T-cell (primary cell): Measurements from ENCODE around the gene PDLIM1. TPM values are rescaled to one million over a fixed set of nuclear protein-coding genes. Genes with fewer than 3 reads are reported as not detected.
A peak's percentile ranks its signal among the peaks of the same experiment; 100 is the strongest.

Experiments
- ATAC-seq, 4 experiments: fragments of 200-7000 bp in 3 of 4; fragments of 150-1000 bp in 1 of 4; cut with Tn5 transposase; replicated peaks in 1 of 4; 1 replicate in 3 of 4; 2 replicates in 1 of 4; pipeline ENCODE4 v1.10.0; 2021; ENCODE audit warnings: moderate library complexity in 3 of 4, mild to moderate bottlenecking in 2 of 4, moderate number of reproducible peaks in 1 of 4
- CTCF ChIA-PET, 2 donors: fragments of 300-600 bp; sonication (Branson Sonifier 250); formaldehyde crosslinking; loops; one replicate each; lab custom pipeline; 2022; ENCODE audit warnings: antibody characterized with exemption in 2 of 2; lab: Charles Lee
- POLR2A ChIA-PET, 2 donors: fragments of 300-600 bp; sonication (Branson Sonifier 250); formaldehyde crosslinking; loops; one replicate each; lab custom pipeline; 2022; ENCODE audit warnings: antibody characterized with exemption in 2 of 2; lab: Charles Lee
- DNase-seq, 35 experiments: peaks; one replicate each; pipeline versions ENCODE4 v3.0.0 to v3.0.0-alpha.2; 2013 to 2023
- H3K27ac ChIP-seq: one replicate; pipeline ENCODE4 v1.5.1; 2013; ENCODE audit warnings: low read length
- H3K27me3 ChIP-seq, 2 experiments: replicated peaks in 1 of 2; 1 replicate in 1 of 2; 2 replicates in 1 of 2; pipeline versions ENCODE4 v1.6.1 to v1.7.0; 2013; ENCODE audit warnings: low read length in 1 of 2, mixed read lengths in 1 of 2; ENCODE audit not compliant: control insufficient read depth in 2 of 2, insufficient read depth in 2 of 2; ENCODE audit errors: extremely low read depth in 1 of 2
- H3K36me3 ChIP-seq, 2 donors: 1 replicate in 1 of 2; 2 replicates in 1 of 2; pipeline versions ENCODE4 v1.6.1 to v1.7.0; 2013; ENCODE audit warnings: low read length in 1 of 2; ENCODE audit not compliant: control insufficient read depth in 2 of 2, insufficient read depth in 1 of 2; ENCODE audit errors: extremely low read depth in 1 of 2
- H3K4me1 ChIP-seq, 2 experiments: 1 replicate in 1 of 2; 2 replicates in 1 of 2; pipeline versions ENCODE4 v1.6.1 to v1.7.0; 2013; ENCODE audit warnings: low read length in 2 of 2, mixed read lengths in 1 of 2; ENCODE audit not compliant: insufficient read depth in 2 of 2, control insufficient read depth in 1 of 2; ENCODE audit errors: extremely low read depth in 1 of 2
- H3K4me3 ChIP-seq, 2 donors: 1 replicate in 1 of 2; 2 replicates in 1 of 2; pipeline versions ENCODE4 v1.5.1 to v1.7.0; 2013; ENCODE audit warnings: mild to moderate bottlenecking in 2 of 2, low read length in 1 of 2, moderate library complexity in 1 of 2; ENCODE audit not compliant: control insufficient read depth in 1 of 2; ENCODE audit errors: extremely low read depth in 1 of 2
- H3K9me3 ChIP-seq: 2 replicates; pipeline ENCODE4 v1.7.0; 2013
- H3K27ac Mint-ChIP-seq, 2 donors: one replicate each; pipeline ENCODE4 v1.8.0; 2020 to 2021; ENCODE audit warnings: mild to moderate bottlenecking in 2 of 2, mixed read lengths in 2 of 2
- H3K27me3 Mint-ChIP-seq, 2 donors: one replicate each; pipeline ENCODE4 v1.8.0; 2021 to 2022; ENCODE audit warnings: mixed read lengths in 2 of 2
- H3K36me3 Mint-ChIP-seq: one replicate; pipeline ENCODE4 v1.8.0; 2021; ENCODE audit warnings: mixed read lengths
- H3K4me1 Mint-ChIP-seq, 3 donors: one replicate each; pipeline ENCODE4 v1.8.0; 2020 to 2022; ENCODE audit warnings: mixed read lengths in 3 of 3, mild to moderate bottlenecking in 1 of 3
- H3K4me3 Mint-ChIP-seq, 3 donors: one replicate each; pipeline ENCODE4 v1.8.0; 2020 to 2022; ENCODE audit warnings: mild to moderate bottlenecking in 3 of 3, mixed read lengths in 3 of 3, moderate library complexity in 3 of 3
- H3K9me3 Mint-ChIP-seq, 3 donors: one replicate each; pipeline ENCODE4 v1.8.0; 2020 to 2022; ENCODE audit warnings: mixed read lengths in 3 of 3
- WGBS: methylation state at CpG from one replicate; pipeline ENCODE4 v1.1.5; 2013; ENCODE audit warnings: missing lambda C conversion rate; ENCODE audit not compliant: insufficient coverage; 5-methylcytosine and 5-hydroxymethylcytosine counted together
- total RNA-seq, 35 experiments: library from RNA in 6 of 35; stranded (reverse) in 6 of 35; fragments of 120-200 nt in 1 of 35; gene quantifications; one replicate each; pipeline versions ENCODE4 v1.2.1 to v1.2.4 and lab custom pipeline; 2013 to 2026

Gene PDLIM1
- total RNA-seq, 5 donors from 2014 or later (not counting 1 experiment from before 2014, with no cell fraction given) = 4.2 to 9.7 (median 5.3) TPM

- Histone ChIP-seq H3K36me3 (no peaks in the 10 kb centered on the region), H3K4me3 (no peak overlapping the region), H3K27ac (no peak overlapping the region), H3K9me3 (no peaks in the 10 kb centered on the region), H3K4me1 (no peaks in the 10 kb centered on the region), H3K27me3 (peaks cover 0 to 4% of the 10 kb centered on the region in 2 experiments)
- no peaks in the 10 kb centered on the region for H3K9me3 Mint-ChIP-seq
- no peaks in the 10 kb centered on the region for H3K36me3 Mint-ChIP-seq
- ChIA-PET CTCF (no interaction called here), POLR2A (no interaction called here)
- WGBS = 85% methylated on average over 8 of the region's 8 CpGs
- no peak for DNase-seq
- H3K27me3 Mint-ChIP-seq = peaks cover 0 to 4% of the 10 kb centered on the region in 2 donors
- no peak overlapping the region for H3K4me3 Mint-ChIP-seq
- no peaks in the 10 kb centered on the region for H3K4me1 Mint-ChIP-seq
- no peak overlapping the region for H3K27ac Mint-ChIP-seq
- ATAC-seq = no peak
Measured at GRCh38 chr10:95303535-95303934, 12.7 kb upstream of the PDLIM1 start.

- Histone ChIP-seq H3K9me3 (no peaks in the 10 kb centered on the region), H3K27me3 (peaks cover 0 to 10% of the 10 kb centered on the region in 2 experiments), H3K36me3 (no peaks in the 10 kb centered on the region), H3K4me3 (no peak overlapping the region), H3K27ac (no peak overlapping the region), H3K4me1 (peaks cover 0 to 14% of the 10 kb centered on the region in 2 experiments)
- no peaks in the 10 kb centered on the region for H3K27me3 Mint-ChIP-seq
- no peak overlapping the region for H3K4me3 Mint-ChIP-seq
- DNase-seq = no peak
- no peaks in the 10 kb centered on the region for H3K9me3 Mint-ChIP-seq
- no peak for ATAC-seq
- ChIA-PET CTCF (no interaction called here), POLR2A (no interaction called here)
- peaks cover 7 to 8% (median 8%) of the 10 kb centered on the region in 3 donors for H3K4me1 Mint-ChIP-seq
- H3K27ac Mint-ChIP-seq = no peak overlapping the region
- H3K36me3 Mint-ChIP-seq = no peaks in the 10 kb centered on the region
- WGBS = no CpG with 5 or more reads among the region's 3 CpGs
Measured at GRCh38 chr10:95300022-95300539, 9.3 kb upstream of the PDLIM1 start.

GRCh38 chr10:95297402-95297801 is 6.6 kb upstream of the PDLIM1 start:
- Mint-ChIP-seq H3K27ac (no peak overlapping the region), H3K36me3 (no peaks in the 10 kb centered on the region), H3K4me3 (no peak overlapping the region), H3K27me3 (peaks cover 7 to 10% of the 10 kb centered on the region in 2 donors), H3K4me1 (peaks cover 12 to 23% (median 16%) of the 10 kb centered on the region in 3 donors), H3K9me3 (no peaks in the 10 kb centered on the region)
- H3K4me3 ChIP-seq = no peak overlapping the region
- no CpG with 5 or more reads among the region's 3 CpGs for WGBS
- H3K27me3 ChIP-seq = peaks cover 0 to 11% of the 10 kb centered on the region in 2 experiments
- H3K4me1 ChIP-seq = peaks cover 0 to 21% of the 10 kb centered on the region in 2 experiments
- no peaks in the 10 kb centered on the region for H3K9me3 ChIP-seq
- H3K27ac ChIP-seq = no peak overlapping the region
- ChIA-PET POLR2A (no interaction called here), CTCF (no interaction called here)
- H3K36me3 ChIP-seq = no peaks in the 10 kb centered on the region
- no peak for ATAC-seq
- DNase-seq = no peak

- no peaks in the 10 kb centered on the region for H3K9me3 Mint-ChIP-seq
- CTCF ChIA-PET = no interaction called here
- H3K27me3 Mint-ChIP-seq = peaks cover 11 to 14% of the 10 kb centered on the region in 2 donors
- H3K4me3 Mint-ChIP-seq = no peak overlapping the region
- no peak for ATAC-seq
- peaks cover 0 to 21% of the 10 kb centered on the region in 2 experiments for H3K4me1 ChIP-seq
- H3K4me3 ChIP-seq = no peak overlapping the region
- H3K27ac ChIP-seq = no peak overlapping the region
- peaks cover 12 to 25% (median 18%) of the 10 kb centered on the region in 3 donors for H3K4me1 Mint-ChIP-seq
- no peaks in the 10 kb centered on the region for H3K9me3 ChIP-seq
- no peak overlapping the region for H3K27ac Mint-ChIP-seq
- no peaks in the 10 kb centered on the region for H3K36me3 ChIP-seq
- H3K36me3 Mint-ChIP-seq = no peaks in the 10 kb centered on the region
- no peak for DNase-seq
- peaks cover 0 to 16% of the 10 kb centered on the region in 2 experiments for H3K27me3 ChIP-seq
- 100% methylated on average over 4 of the region's 4 CpGs for whole genome bisulfite sequencing
- POLR2A ChIA-PET = no interaction called here
Measured at GRCh38 chr10:95296764-95297163, 6.0 kb upstream of the PDLIM1 start.

DNA sequence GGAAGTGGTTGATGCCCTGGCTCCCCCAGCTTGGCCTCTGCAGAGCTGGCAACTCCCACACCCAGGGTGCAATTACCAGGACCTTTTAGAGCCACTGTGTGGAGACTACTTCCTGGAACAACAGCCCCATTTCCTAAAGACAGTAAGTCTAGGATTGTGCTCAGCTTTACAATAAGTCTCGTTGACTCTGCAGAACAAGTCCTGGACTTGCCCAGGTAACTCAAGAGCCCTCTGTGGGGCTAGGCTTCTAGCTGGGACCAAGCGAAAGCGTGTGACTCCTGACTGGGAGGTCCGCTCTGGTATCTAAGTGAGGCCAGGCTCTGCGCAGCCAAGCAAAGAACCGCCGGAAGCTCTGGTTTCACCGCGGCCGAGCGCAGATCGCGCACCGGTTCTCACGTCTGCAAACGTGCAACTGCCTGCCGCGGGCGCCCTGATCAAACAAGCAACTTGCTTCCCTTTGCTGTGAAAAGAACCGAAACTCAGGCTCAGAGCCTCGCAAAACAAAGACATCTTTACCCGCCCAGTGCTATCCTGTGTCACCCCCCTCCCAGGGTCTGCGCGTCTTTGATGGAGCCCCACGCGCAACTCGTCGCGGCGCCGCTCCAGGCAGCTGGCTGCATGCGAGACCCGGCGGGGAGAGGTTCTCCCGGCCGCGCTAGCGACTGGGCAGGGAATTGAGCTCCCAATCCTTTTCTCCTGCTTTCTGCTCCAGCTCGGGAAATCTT is 4.4 kb upstream of the PDLIM1 start:
- H3K36me3 Mint-ChIP-seq = no peaks in the 10 kb centered on the region
- H3K27ac ChIP-seq = peak overlapping the region; percentile 44

GRCh38 chr10:95293631-95294030 is 2.8 kb upstream of the PDLIM1 start:
- ATAC-seq = no peak
- no peak overlapping the region for H3K4me3 Mint-ChIP-seq

More for the DNA sequence above, 4.4 kb upstream of the PDLIM1 start:
- ChIA-PET CTCF (no interaction called here), POLR2A (no interaction called here)
- Mint-ChIP-seq H3K4me1 (peaks cover 17 to 33% (median 23%) of the 10 kb centered on the region in 3 donors), H3K4me3 (peak overlapping the region; percentile 61 to 70 (median 64)), H3K27ac (peak overlapping the region; percentile 20 to 48), H3K27me3 (peaks cover 19 to 20% of the 10 kb centered on the region in 2 donors), H3K9me3 (no peaks in the 10 kb centered on the region)
- peak; percentile 45 to 71 (median 58) for ATAC-seq
- Histone ChIP-seq H3K4me3 (peak overlapping the region; percentile 30 to 68), H3K9me3 (no peaks in the 10 kb centered on the region), H3K27me3 (peaks cover 0 to 25% of the 10 kb centered on the region in 2 experiments), H3K4me1 (peaks cover 0 to 30% of the 10 kb centered on the region in 2 experiments), H3K36me3 (no peaks in the 10 kb centered on the region)
- 1% methylated on average over 38 of the region's 39 CpGs for WGBS
- DNase-seq = peak in 29 of 35 experiments; percentile 6 to 70 (median 25)

More at GRCh38 chr10:95293631-95294030, 2.8 kb upstream of the PDLIM1 start:
- no peak for DNase-seq
- no peaks in the 10 kb centered on the region for H3K9me3 ChIP-seq
- H3K27me3 ChIP-seq = peaks cover 0 to 36% of the 10 kb centered on the region in 2 experiments
- ChIA-PET CTCF (interaction anchor here in 1 of 2 donors (0.7 kb wide), 1 partner anchor 66 kb away, joined by 3 read pairs; no protein-coding TSS in a partner anchor), POLR2A (no interaction called here)
- H3K36me3 ChIP-seq = no peaks in the 10 kb centered on the region
- no peak overlapping the region for H3K27ac ChIP-seq
- H3K4me3 ChIP-seq = no peak overlapping the region
- H3K36me3 Mint-ChIP-seq = no peaks in the 10 kb centered on the region
- H3K4me1 Mint-ChIP-seq = peaks cover 21 to 41% (median 23%) of the 10 kb centered on the region in 3 donors
- H3K4me1 ChIP-seq = peaks cover 0 to 33% of the 10 kb centered on the region in 2 experiments
- WGBS = no CpG with 5 or more reads among the region's 3 CpGs
- H3K27me3 Mint-ChIP-seq = peaks cover 29 to 30% of the 10 kb centered on the region in 2 donors
- no peak overlapping the region for H3K27ac Mint-ChIP-seq
- H3K9me3 Mint-ChIP-seq = no peaks in the 10 kb centered on the region
